CD14-positive monocyte (primary cell): ENCODE results near the gene TCP11. TPM values are rescaled to one million over a fixed set of nuclear protein-coding genes. Genes with fewer than 3 reads are reported as not detected.

Experiments
- DNase-seq, 3 donors: peaks; one replicate each; pipeline ENCODE4 v3.0.0-alpha.2; 2011 to 2022
- H2AFZ ChIP-seq: 2 replicates; pipeline ENCODE4 v1.6.0; 2012; ENCODE audit warnings: mild to moderate bottlenecking, low read depth, low read length, inconsistent platforms; ENCODE audit not compliant: insufficient read depth, poor library complexity, severe bottlenecking
- H3K27ac ChIP-seq, 2 donors: 1 replicate in 1 of 2; 2 replicates in 1 of 2; pipeline ENCODE4 v1.5.1; 2012 to 2013; ENCODE audit warnings: low read length in 2 of 2, control low read depth in 1 of 2, inconsistent platforms in 1 of 2, low read depth in 1 of 2, mild to moderate bottlenecking in 1 of 2
- H3K27me3 ChIP-seq, 2 donors: one replicate each; pipeline versions ENCODE4 v1.6.0 to v1.6.1; 2011 to 2013; ENCODE audit warnings: low read length in 2 of 2; ENCODE audit not compliant: control insufficient read depth in 2 of 2, insufficient read depth in 2 of 2
- H3K36me3 ChIP-seq, 2 donors: replicated peaks in 1 of 2; 1 replicate in 1 of 2; 2 replicates in 1 of 2; pipeline versions ENCODE4 v1.5.1 to v1.6.1; 2012 to 2013; ENCODE audit warnings: low read length in 2 of 2, control low read depth in 1 of 2, inconsistent platforms in 1 of 2, mild to moderate bottlenecking in 1 of 2; ENCODE audit not compliant: insufficient read depth in 2 of 2, control insufficient read depth in 1 of 2
- H3K4me1 ChIP-seq, 2 donors: 1 replicate in 1 of 2; 2 replicates in 1 of 2; pipeline versions ENCODE4 v1.5.1 to v1.6.1; 2012 to 2013; ENCODE audit warnings: low read length in 2 of 2, control low read depth in 1 of 2, inconsistent platforms in 1 of 2, mild to moderate bottlenecking in 1 of 2, moderate library complexity in 1 of 2; ENCODE audit not compliant: insufficient read depth in 2 of 2, control insufficient read depth in 1 of 2
- H3K4me2 ChIP-seq: replicated peaks from 2 replicates; pipeline ENCODE3; 2012; ENCODE audit warnings: low read length, moderate library complexity, mild to moderate bottlenecking; ENCODE audit not compliant: poor library complexity, severe bottlenecking; ENCODE audit errors: extremely low read depth
- H3K4me3 ChIP-seq, 3 experiments: fragments of 200-600 bp in 1 of 3; sonication (generic) in 1 of 3; replicated peaks in 1 of 3; 1 replicate in 2 of 3; 2 replicates in 1 of 3; pipeline ENCODE4 v1.5.1; 2011 to 2013; ENCODE audit warnings: low read length in 3 of 3, mild to moderate bottlenecking in 3 of 3, control low read depth in 2 of 3, low read depth in 2 of 3, inconsistent platforms in 1 of 3, moderate library complexity in 1 of 3
- H3K79me2 ChIP-seq: 2 replicates; pipeline ENCODE4 v1.6.0; 2012; ENCODE audit warnings: mild to moderate bottlenecking, control low read depth, inconsistent platforms, low read length, moderate library complexity; ENCODE audit not compliant: insufficient read depth
- H3K9ac ChIP-seq: 2 replicates; pipeline ENCODE4 v1.6.0; 2017; ENCODE audit warnings: low read length, mild to moderate bottlenecking; ENCODE audit not compliant: insufficient read depth, poor library complexity, severe bottlenecking
- H3K9me3 ChIP-seq, 2 donors: replicated peaks in 1 of 2; 1 replicate in 1 of 2; 2 replicates in 1 of 2; pipeline versions ENCODE4 v1.5.1 to v1.6.1; 2012 to 2013; ENCODE audit warnings: low read length in 2 of 2, control low read depth in 1 of 2; ENCODE audit not compliant: control insufficient read depth in 1 of 2, insufficient read depth in 1 of 2
- H4K20me1 ChIP-seq: 2 replicates; pipeline ENCODE4 v1.6.0; 2012; ENCODE audit warnings: mild to moderate bottlenecking, low read length, control low read depth, moderate library complexity; ENCODE audit not compliant: insufficient read depth
- H3K27ac Mint-ChIP-seq, 7 donors: one replicate each; pipeline ENCODE4 v1.8.0; 2020; ENCODE audit warnings: mild to moderate bottlenecking in 7 of 7, mixed read lengths in 7 of 7, moderate library complexity in 6 of 7, inconsistent platforms in 2 of 7
- H3K27me3 Mint-ChIP-seq, 3 donors: one replicate each; pipeline ENCODE4 v1.8.0; 2021 to 2022; ENCODE audit warnings: low read depth in 3 of 3, mild to moderate bottlenecking in 3 of 3, mixed read lengths in 3 of 3, moderate library complexity in 3 of 3, inconsistent platforms in 1 of 3
- H3K36me3 Mint-ChIP-seq, 2 donors: one replicate each; pipeline ENCODE4 v1.8.0; 2020; ENCODE audit warnings: mixed read lengths in 2 of 2, inconsistent platforms in 1 of 2, mild to moderate bottlenecking in 1 of 2
- H3K4me1 Mint-ChIP-seq: one replicate; pipeline ENCODE4 v1.8.0; 2020; ENCODE audit warnings: mild to moderate bottlenecking, mixed read lengths
- H3K4me3 Mint-ChIP-seq, 2 donors: one replicate each; pipeline ENCODE4 v1.8.0; 2020; ENCODE audit warnings: mild to moderate bottlenecking in 2 of 2, mixed read lengths in 2 of 2, moderate library complexity in 1 of 2
- H3K9me3 Mint-ChIP-seq, 7 donors: one replicate each; pipeline ENCODE4 v1.8.0; 2020 to 2022; ENCODE audit warnings: mixed read lengths in 7 of 7, mild to moderate bottlenecking in 6 of 7, moderate library complexity in 6 of 7, inconsistent platforms in 2 of 7
- WGBS: methylation state at CpG from one replicate; pipeline ENCODE4 v1.1.5; 2013; ENCODE audit warnings: missing lambda C conversion rate; ENCODE audit not compliant: insufficient coverage; 5-methylcytosine and 5-hydroxymethylcytosine counted together
- intact Hi-C, 2 donors: fragments of 100-400 bp; cut with micrococcal nuclease; formaldehyde crosslinking; loops; one replicate each; pipeline versions ENCODE4 v1.15.0 to v1.15.1; 2023
- polyA plus RNA-seq, 3 donors: library from polyadenylated mRNA; depleted of rRNA in 1 of 3; unstranded in 2 of 3; stranded (reverse) in 1 of 3; fragments of 300-500 nt in 2 of 3; fragments of >200 nt in 1 of 3; fragmentation: Illumina TruSeq in 2 of 3; gene quantifications; 1 replicate in 2 of 3; 2 replicates in 1 of 3; pipeline ENCODE4 v1.2.3, GENCODE V29; 2012 to 2021
- TF ChIP-seq, protein P1 (sequence below): fragments of 200-600 bp; IDR thresholded peaks from one replicate; pipeline ENCODE4 v1.8.0; 2022; ENCODE audit warnings: antibody characterized with exemption, mild to moderate bottlenecking

TCP11 gene
- polyA plus RNA-seq, 3 donors: not detected

GRCh38 chr6:35099116-35099515 is 42.0 kb downstream of the TCP11 start:
- H3K27ac Mint-ChIP-seq: no peak overlapping the region
- no peaks in the 10 kb centered on the region for H3K27me3 Mint-ChIP-seq
- WGBS: 100% methylated on average over 2 of the region's 5 CpGs
- TF ChIP-seq, protein P1, sequence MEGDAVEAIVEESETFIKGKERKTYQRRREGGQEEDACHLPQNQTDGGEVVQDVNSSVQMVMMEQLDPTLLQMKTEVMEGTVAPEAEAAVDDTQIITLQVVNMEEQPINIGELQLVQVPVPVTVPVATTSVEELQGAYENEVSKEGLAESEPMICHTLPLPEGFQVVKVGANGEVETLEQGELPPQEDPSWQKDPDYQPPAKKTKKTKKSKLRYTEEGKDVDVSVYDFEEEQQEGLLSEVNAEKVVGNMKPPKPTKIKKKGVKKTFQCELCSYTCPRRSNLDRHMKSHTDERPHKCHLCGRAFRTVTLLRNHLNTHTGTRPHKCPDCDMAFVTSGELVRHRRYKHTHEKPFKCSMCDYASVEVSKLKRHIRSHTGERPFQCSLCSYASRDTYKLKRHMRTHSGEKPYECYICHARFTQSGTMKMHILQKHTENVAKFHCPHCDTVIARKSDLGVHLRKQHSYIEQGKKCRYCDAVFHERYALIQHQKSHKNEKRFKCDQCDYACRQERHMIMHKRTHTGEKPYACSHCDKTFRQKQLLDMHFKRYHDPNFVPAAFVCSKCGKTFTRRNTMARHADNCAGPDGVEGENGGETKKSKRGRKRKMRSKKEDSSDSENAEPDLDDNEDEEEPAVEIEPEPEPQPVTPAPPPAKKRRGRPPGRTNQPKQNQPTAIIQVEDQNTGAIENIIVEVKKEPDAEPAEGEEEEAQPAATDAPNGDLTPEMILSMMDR: no peak
- Histone ChIP-seq H3K4me3 (no peak overlapping the region), H3K9me3 (no peaks in the 10 kb centered on the region), H2AFZ (no peak overlapping the region), H3K9ac (no peak overlapping the region), H4K20me1 (no peaks in the 10 kb centered on the region), H3K27ac (no peak overlapping the region), H3K4me1 (no peaks in the 10 kb centered on the region), H3K4me2 (no peak overlapping the region), H3K79me2 (no peaks in the 10 kb centered on the region), H3K27me3 (no peaks in the 10 kb centered on the region), H3K36me3 (no peaks in the 10 kb centered on the region)
- H3K4me1 Mint-ChIP-seq: no peaks in the 10 kb centered on the region
- intact Hi-C loops: no loop called here
- no peaks in the 10 kb centered on the region for H3K9me3 Mint-ChIP-seq
- DNase-seq: no peak
- H3K36me3 Mint-ChIP-seq: no peaks in the 10 kb centered on the region
- H3K4me3 Mint-ChIP-seq: no peak overlapping the region

GRCh38 chr6:35096129-35096862 is 44.8 kb downstream of the TCP11 start:
- no peak overlapping the region for H3K4me3 ChIP-seq
- no peak for DNase-seq
- H4K20me1 ChIP-seq: no peaks in the 10 kb centered on the region
- no peak overlapping the region for H2AFZ ChIP-seq
- no peaks in the 10 kb centered on the region for H3K79me2 ChIP-seq
- no peak overlapping the region for H3K27ac Mint-ChIP-seq
- no peaks in the 10 kb centered on the region for H3K4me1 ChIP-seq
- H3K9me3 ChIP-seq: no peaks in the 10 kb centered on the region
- 100% methylated on average over 1 of the region's 4 CpGs for WGBS
- no peaks in the 10 kb centered on the region for H3K27me3 ChIP-seq
- no peak overlapping the region for H3K9ac ChIP-seq
- no peak overlapping the region for H3K4me2 ChIP-seq
- H3K27me3 Mint-ChIP-seq: peaks cover 0 to 1% (median 0%) of the 10 kb centered on the region in 3 donors
- no peaks in the 10 kb centered on the region for H3K4me1 Mint-ChIP-seq
- peaks cover 3 to 9% of the 10 kb centered on the region in 2 donors for H3K36me3 ChIP-seq
- intact Hi-C loops: no loop called here
- no peaks in the 10 kb centered on the region for H3K9me3 Mint-ChIP-seq
- H3K27ac ChIP-seq: no peak overlapping the region
- H3K4me3 Mint-ChIP-seq: no peak overlapping the region
- peaks cover 2 to 6% of the 10 kb centered on the region in 2 donors for H3K36me3 Mint-ChIP-seq
- TF ChIP-seq, protein P1: no peak
